MG63 (cell line): ENCODE data around the gene MYL7. TPM values are rescaled to one million over a fixed set of nuclear protein-coding genes. Genes with fewer than 3 reads are reported as not detected.

Source experiments
- total RNA-seq: library from RNA; depleted of rRNA; stranded (reverse); fragments of >200 nt; shearing (Covaris generic); gene quantifications from 2 replicates; pipeline ENCODE4 v1.2.3, GENCODE V29; 2014; ENCODE audit warnings: low replicate concordance; rRNA removed

Gene MYL7
- total RNA-seq, 1 experiment from 2014 or later = not detected

Other genes starting within 250 kb of the MYL7 start
- 38.3 and 41.8 TPM in 2 replicates for gene URGCP, start 234.7 kb downstream of the MYL7 start, total RNA-seq
- 10.7 and 20.7 TPM in 2 replicates for gene UBE2D4, start 214.9 kb downstream of the MYL7 start, total RNA-seq
- gene SPDYE1, start 143.4 kb downstream of the MYL7 start, total RNA-seq = not detected in 2 replicates
- 103 and 166 TPM in 2 replicates for gene DBNL, start 96.6 kb downstream of the MYL7 start, total RNA-seq
- not detected in 2 replicates for gene PGAM2, start 75.8 kb downstream of the MYL7 start, total RNA-seq
- gene POLM, start 58.8 kb downstream of the MYL7 start, total RNA-seq = 9.4 and 10.8 TPM in 2 replicates
- 36.8 and 45.8 TPM in 2 replicates for gene AEBP1, start 37.0 kb downstream of the MYL7 start, total RNA-seq
- 146 and 186 TPM in 2 replicates for gene POLD2, start 17.8 kb downstream of the MYL7 start, total RNA-seq
- not detected in 2 replicates for gene GCK, start 48.1 kb upstream of the MYL7 start, total RNA-seq
- gene YKT6, start 59.6 kb upstream of the MYL7 start, total RNA-seq = 121 and 140 TPM in 2 replicates
- 0.54 and 2.0 TPM in 2 replicates for gene CAMK2B, start 184.3 kb upstream of the MYL7 start, total RNA-seq